ENCODE data around the gene SMIM17.

DNA sequence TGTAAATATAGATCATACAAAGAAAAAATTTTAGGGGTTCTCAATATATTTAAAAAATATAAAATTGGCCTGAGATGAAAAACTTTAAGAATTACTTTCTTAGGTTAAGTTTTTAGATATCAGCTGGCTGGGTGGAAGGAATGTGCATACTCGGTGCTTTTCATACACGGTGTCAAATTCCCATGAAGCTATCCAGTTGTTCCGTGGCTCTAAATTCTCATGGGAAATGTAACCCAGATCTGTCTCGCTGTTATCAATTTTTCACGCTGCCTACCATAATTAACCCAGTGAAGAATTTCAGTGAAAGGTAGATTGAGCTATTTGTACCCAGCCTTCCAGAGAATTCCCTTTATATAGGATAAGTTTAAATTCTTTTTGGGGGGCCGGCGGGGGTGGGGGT is 40.2 kb downstream of the SMIM17 start:
- no peak for TF ChIP-seq POLR2A (IDR thresholded peaks at IDR 0.05)
- no peak for TF ChIP-seq CTCF (IDR thresholded peaks at IDR 0.05)
